Stimulated activated CD4-positive, alpha-beta T cell treated with anti-CD3 and anti-CD28 coated beads, Interleukin-1b, Interleukin-23, amount 100 ng/mL, for 24 hours (primary cell): Measurements from ENCODE around the gene HHEX.
"Not testable (repeated sequence)": the region's sequence is repeated elsewhere in the genome, so short reads cannot be mapped to it uniquely, and the experiment has no call there.

Experiments used
- DNase-seq, 4 experiments: peaks; one replicate each; pipeline ENCODE4 v3.0.0-alpha.2; 2020; ENCODE audit warnings: low read depth in 4 of 4, low spot score in 1 of 4

HHEX gene

DNA sequence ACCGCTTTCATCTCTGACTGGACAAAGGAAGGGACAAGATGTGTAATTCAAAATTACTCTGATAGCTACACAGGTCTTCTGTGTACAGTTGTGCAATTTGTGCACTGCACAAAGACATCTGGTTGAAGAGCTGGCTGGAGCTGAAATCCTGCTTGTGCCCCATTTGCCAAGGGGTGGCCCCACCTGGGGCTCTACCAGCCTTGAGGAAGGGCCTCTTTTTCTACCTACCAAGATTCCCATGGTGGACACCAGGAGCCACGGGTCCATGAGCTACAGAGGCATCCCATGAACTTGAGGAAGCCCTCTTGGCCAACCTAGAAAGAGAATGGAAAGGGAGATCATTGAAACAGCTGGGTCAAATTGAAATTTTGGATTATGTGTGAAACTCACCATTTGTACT is 43.2 kb downstream of the HHEX start:
- no peak for DNase-seq

- no peak for DNase-seq
Observed at GRCh38 chr10:92734301-92734700, 44.5 kb downstream of the HHEX start.

- no peak for DNase-seq
Observed at GRCh38 chr10:92735938-92736337, 46.2 kb downstream of the HHEX start.

GRCh38 chr10:92737484-92737883 is 47.7 kb downstream of the HHEX start:
- DNase-seq: no peak

DNA sequence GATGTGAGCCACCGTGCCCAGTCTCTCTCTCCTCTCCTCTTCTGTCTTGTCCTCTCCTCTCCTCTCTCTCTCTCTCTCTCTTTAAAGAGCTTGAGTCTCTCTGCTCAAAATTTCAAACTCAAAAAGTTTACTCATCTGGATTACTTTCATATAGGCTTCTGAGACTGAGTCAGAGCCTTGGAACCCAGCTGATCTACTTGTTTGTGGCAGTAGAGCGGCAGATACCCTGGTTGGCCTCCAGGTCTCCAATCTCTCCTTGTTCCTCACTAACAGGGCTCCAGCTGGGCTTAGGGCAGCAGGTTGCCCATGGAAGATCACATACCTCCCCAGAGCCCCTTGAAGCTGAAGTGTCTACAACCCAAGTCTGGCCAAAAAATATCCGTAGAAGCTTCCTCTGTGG is 51.0 kb downstream of the HHEX start:
- DNase-seq: no peak

GRCh38 chr10:92741741-92742140 is 52.0 kb downstream of the HHEX start:
- DNase-seq: not testable (repeated sequence)

- DNase-seq: no peak
Observed at GRCh38 chr10:92742331-92743228, 52.8 kb downstream of the HHEX start.
